Fibroblast of skin of back (primary cell): ENCODE data around the gene NNAT.
A peak's percentile ranks its signal among the peaks of the same experiment; 100 is the strongest.

Experiments used
- DNase-seq: peaks from one replicate; pipeline ENCODE4 v3.0.0-alpha.2; 2013

NNAT gene

DNA sequence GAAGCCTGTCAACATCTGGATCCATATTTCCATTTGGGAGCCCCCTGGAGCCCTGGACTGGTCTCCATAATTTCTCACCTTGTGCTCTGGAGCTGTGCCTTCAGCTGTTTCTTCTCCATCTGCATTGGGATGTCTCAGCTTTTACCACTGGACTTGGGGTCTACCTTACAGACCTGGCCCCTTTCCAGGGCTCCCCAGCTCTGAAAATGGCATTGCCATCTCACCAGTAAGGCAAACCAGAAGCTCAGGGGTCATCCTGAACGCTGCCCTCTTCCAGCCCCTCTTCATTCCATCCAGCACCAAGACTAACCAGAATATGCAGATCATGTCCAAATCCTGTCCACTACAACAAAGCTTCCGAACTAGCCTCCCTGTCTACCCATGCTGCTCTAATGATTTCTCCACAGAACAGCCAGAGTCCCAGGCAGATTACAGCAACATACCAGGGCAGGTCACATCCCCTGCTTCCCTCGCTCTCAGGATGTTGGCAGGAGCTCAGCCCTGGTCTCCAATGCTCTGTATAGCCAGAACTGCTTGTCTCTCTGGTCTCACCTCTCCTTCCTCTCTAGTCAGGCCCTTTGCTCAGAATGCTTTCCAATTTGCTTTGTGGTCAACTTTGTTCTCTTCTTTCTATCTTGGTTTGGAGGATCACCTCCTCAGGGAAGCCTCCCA is 17.7 kb upstream of the NNAT start:
- no peak for DNase-seq

DNA sequence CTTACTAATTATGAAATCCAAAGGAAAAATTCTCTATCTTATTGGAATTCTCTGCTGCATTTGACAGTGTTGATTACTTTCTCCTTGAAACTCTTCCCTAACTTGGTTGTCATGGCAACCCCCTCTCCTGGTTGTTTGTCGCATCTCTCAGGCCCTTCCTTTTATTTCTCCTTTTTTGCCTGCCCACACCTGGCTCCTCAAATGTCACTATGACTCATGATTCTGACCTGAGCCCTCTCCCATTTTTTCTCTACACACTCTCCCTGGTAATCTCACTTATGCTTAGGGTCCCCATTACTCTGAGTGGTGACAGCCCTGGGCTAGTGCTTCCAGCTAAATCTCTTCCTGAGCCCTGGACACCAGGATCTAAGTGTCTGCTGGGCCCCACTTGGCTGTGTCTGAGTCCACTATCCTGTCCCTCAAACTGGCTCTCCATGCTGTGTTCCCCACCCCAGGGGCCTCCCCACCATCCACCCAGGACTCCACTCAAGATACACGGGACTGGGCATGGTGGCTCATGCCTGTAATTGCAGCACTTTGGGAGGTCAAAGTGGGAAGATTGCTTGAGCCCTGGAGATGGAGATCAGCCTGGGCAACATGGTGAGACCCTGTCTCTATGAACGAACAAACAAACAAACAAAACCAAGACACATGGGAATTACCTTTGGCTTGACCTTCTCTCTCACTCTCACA is 16.5 kb upstream of the NNAT start:
- no peak for DNase-seq

DNA sequence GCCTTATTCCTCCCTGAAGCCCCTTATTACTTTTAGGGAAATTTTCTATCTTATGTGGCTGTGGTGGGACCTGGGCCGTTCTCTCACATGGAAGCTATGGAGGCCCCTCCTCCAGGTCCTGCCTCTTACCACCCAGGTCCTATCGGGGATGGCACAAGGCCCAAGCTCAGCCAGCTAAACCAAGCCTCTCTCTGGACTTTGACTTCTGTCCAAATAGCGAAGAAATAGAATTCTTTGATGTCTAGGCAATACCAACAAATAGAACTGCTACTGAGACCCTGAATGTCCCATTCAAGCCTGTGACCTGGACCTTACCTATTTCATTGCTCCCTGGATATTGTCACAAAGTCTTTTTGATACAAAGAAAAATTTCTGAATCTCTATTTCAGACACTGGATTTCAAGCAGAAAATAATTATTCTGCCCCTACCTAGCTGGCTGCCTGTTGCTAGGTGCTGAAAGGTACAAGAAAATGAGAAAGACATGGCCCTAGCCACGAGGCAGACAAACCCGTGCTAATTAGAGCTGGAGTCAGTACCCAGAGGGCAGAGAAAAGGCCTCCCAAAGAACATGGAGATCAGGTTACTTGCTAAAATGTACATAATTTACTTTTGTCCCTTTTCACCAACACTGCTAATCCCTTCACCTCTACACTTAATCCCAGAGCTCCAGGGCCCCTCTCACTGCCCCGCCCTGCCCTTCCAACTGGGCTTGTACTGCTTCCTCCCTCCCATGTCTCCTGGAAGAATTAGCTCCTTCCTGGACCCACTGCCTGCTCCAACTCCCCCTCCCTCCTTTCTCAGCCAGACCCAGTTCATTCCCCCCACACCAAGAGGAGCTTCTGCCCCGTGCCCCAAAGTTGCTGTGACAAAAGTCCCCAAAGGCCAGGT is 15.5 kb upstream of the NNAT start:
- DNase-seq: no peak

GRCh38 chr20:37506152-37506725 is 14.8 kb upstream of the NNAT start:
- DNase-seq: no peak

- no peak for DNase-seq
Measured at GRCh38 chr20:37510226-37510625, 10.8 kb upstream of the NNAT start.

GRCh38 chr20:37511610-37512275 is 9.3 kb upstream of the NNAT start:
- peak; percentile 94 for DNase-seq

DNA sequence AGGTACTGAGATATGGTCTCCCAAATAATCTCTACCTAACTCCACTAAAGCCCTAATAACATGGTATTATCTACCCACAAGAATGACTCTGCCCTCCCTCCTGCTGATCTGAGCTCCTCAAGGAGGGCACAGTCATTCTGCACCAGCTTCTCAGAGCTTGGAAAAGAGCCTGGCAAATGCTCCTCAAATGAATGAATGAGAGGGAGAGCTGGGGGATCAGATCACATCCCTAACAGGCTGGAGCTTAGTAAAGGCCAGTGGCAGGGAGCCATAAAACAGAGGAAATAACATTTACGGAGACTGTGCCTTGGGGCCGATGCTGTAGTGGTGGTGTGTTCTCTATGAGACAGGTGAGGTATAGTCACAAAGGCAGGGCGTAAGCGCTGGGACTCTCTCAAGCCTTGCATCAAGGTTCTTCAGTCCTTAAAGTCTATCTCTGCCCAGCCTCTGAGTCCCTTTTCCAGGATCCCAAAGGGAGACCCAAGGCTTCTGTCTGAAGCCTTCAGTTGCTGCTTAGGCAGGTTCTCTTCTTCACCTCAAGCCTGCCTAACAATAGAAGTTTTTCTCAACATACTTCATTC is 7.2 kb upstream of the NNAT start:
- no peak for DNase-seq

- DNase-seq: no peak
Measured at GRCh38 chr20:37515876-37516275, 5.2 kb upstream of the NNAT start.

DNA sequence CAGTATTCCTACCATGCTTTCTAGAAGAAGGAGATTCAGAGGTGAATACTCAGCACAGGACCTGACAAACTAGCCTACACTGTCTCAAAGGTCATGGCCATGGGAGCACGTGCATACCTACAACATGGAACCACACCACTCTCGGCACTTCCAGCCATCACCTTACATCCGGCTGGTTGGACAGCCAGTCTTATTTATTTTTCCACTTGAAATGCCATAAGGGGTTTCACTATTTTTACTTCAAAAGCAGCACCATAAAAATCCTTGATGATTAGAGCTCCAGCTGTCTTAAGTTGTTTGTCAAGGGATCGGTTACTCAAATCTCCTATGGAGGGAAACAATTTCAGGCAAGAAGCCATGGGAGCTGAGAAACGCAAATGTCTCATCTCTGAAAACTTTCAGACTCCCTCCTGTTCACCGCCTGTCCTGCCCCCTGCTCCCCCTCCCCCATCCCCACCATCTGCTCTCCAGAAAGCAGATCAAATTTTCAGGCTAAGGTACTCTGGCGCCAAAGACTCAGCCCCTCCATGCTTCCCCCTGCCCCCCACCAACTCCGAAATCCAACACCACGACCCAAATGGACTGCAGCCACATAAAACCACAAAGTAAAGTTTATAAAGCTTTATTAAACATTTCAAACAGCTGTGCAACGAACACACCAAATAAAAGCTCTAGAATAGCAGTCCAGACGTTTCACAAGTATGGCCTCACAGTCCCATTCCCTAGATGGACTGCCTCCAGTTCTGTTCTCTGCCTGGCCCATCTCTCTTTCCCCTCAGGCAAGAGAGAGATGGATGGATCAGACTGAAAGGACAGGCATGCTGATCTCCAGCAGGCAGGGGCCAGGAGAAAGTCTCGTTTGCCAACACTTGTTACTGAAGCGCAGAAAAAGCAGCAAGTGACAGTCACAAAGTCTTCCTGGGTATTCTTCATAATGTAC is 4.0 kb upstream of the NNAT start:
- peak; percentile 73 for DNase-seq

- no peak for DNase-seq
Measured at GRCh38 chr20:37518059-37518458, 3.0 kb upstream of the NNAT start.

DNA sequence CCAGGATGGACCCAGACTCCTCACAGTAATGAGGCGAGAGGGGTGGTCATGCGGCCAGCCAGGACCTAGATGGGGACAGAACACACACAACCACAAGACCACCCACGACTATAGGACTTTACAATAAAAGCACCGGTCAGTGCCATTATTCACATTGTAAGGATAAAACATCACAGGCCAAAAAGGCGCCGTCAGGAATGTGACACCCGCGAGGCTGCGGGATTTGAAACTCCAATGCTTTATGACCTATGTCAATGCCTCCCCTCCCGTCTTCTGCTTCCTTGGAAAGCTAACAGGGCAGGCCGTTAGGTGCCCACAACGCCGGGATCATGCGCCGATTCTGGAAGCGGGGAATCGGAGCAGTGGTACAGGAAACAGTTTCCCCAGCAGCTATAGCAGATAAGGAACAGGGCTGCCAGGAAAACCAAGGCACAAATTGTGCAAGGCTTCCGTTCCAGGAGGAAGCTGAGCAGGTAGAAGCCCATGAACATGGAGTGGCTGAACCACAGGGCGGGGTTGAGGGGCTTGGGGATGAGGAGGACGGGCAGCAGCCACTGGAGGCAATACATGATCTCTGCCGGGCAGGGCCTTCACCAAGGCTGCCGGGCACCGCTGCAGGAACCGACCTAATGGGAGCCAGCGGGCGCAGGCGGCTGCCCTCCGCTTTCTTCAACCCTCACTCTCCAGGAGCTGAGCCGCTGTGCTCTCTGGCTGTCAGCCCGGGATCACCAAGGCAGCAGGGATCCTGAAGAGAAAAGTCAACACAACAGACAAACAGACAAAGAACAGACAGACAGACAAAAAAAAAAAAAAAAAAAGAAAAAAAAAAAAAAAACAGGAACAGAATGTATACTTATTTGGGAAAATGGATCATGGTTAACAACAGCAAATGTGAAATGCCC is 2.2 kb upstream of the NNAT start:
- DNase-seq: no peak

DNA sequence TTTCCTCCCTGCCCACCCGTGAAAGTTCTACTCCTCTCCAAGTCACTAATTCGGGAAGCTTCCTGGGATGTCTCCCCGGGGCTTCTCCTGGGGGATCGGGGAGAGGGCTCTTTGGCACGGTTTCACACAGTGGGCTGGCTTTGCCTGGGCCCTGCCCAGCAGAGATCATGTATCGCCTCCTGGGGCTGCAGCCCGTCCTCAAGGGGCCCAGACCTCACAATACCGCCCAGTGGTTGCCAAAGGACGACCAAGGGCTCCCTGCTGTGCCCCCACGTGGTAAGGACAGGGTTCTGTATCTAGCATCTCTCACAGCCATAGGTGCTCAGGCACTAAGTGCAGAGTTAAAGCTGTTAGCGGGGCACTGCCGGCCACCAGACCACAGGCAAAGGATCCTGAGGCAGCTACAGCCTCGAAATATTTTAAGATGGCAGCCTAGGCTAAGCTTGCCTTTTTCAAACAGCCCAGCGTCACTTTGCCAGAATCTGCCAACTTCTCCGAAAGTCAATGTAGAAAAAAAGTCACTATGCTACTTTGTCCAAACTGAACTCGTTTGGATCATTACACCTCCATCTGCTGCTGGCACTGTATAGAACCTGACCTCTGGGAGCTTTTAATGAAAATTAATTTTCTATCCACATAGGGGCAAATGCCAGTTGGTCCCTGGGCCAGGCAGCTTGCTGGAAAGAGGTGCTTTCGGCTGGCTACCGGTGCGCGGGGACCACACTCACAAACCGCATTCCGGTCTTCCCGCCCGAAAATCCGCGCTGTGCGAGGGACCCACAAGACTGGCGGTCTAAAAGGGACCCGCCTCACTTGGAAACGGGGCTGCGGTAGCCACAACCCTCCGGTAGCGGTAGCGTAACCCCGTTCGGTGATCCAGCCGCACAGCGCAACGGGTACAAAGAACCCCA is 1.3 kb upstream of the NNAT start:
- DNase-seq: peak; percentile 48

GRCh38 chr20:37520419-37520955 is 563 bp upstream of the NNAT start:
- DNase-seq: no peak

GRCh38 chr20:37522260-37523011 is 1.4 kb downstream of the NNAT start:
- DNase-seq: peak; percentile 59

DNA sequence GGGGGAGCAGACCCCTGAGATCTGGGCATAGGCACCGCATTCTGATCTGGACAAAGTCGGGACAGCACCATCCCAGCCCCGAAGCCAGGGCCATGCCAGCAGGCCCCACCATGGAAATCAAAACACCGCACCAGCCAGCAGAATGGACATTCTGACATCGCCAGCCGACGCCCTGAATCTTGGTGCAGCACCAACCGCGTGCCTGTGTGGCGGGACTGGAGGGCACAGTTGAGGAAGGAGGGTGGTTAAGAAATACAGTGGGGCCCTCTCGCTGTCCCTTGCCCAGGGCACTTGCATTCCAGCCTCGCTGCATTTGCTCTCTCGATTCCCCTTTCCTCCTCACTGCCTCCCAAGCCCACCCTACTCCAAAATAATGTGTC is 2.0 kb downstream of the NNAT start:
- DNase-seq: no peak

DNA sequence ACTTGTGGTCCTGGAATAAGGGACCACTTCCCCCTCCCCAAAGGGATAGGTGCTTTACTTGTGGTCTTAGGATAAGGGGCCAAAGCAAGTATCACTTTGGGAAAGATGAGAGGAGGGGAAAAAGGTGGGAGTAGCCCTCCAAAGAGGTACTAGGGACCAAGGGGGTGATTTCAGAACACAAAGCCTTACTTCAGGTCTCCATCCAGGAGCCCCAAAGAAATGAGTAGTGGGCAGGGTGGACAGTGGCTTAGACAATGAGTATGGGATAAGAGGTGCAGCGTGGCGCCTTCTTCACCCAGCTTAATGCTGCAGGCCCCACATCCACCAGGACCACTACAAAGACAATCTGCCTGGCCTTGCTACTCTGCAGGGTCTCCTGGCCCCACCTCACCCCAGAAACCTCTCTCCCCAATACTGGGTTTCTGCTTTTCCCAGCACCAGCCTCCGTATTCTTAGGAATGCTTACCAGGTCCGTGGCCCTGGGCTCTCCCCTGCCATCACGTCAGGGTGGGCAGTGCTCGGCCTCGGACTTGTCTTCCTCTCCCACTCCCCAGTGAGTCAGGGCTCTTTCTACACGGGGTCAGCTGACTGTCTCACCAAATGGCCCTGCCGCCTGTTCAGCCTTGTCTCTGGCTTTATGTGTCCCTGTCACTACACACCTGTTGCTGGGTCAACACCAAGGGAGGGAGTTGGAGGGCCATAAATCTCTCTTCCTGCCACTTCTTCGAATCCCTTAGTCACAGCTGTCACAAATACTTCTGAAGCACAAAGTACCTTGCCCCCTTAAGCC is 3.1 kb downstream of the NNAT start:
- no peak for DNase-seq
